Endothelial cell of umbilical vein (primary cell): ENCODE results near the gene ACTN3.

Experiments used
- CTCF ChIP-seq, 2 donors: IDR thresholded peaks; 1 replicate in 1 of 2; 2 replicates in 1 of 2; pipeline ENCODE4 v1.5.1; 2011; ENCODE audit warnings: low read length in 2 of 2, mild to moderate bottlenecking in 2 of 2, moderate library complexity in 2 of 2, control low read depth in 1 of 2, inconsistent platforms in 1 of 2, low read depth in 1 of 2; ENCODE audit not compliant: insufficient read depth in 1 of 2; ENCODE audit errors: extremely low read depth in 1 of 2
- EZH2 ChIP-seq: IDR thresholded peaks from 2 replicates; pipeline ENCODE4 v1.6.1; 2012; ENCODE audit warnings: borderline replicate concordance, low read depth, mild to moderate bottlenecking, moderate library complexity, low read length, inconsistent platforms; ENCODE audit not compliant: severe bottlenecking
- FOS ChIP-seq: IDR thresholded peaks from 2 replicates; pipeline ENCODE4 v1.6.1; 2011; ENCODE audit warnings: mild to moderate bottlenecking, low read length, moderate library complexity, borderline replicate concordance; ENCODE audit not compliant: insufficient read depth
- GATA2 ChIP-seq: IDR thresholded peaks from 2 replicates; pipeline ENCODE4 v1.7.0; 2011; ENCODE audit warnings: low read depth, mild to moderate bottlenecking, moderate library complexity, mixed read lengths, low read length; ENCODE audit not compliant: insufficient read length, insufficient read depth
- JUN ChIP-seq: IDR thresholded peaks from 2 replicates; pipeline ENCODE4 v1.6.1; 2011; ENCODE audit warnings: borderline replicate concordance, low read depth; ENCODE audit not compliant: insufficient read length, insufficient read depth
- MAX ChIP-seq: IDR thresholded peaks from 2 replicates; pipeline ENCODE4 v1.6.1; 2011; ENCODE audit not compliant: insufficient read depth, insufficient read length
- MYC ChIP-seq: IDR thresholded peaks from one replicate; pipeline ENCODE4 v1.6.1; 2011; ENCODE audit warnings: mild to moderate bottlenecking, low read depth, low read length
- POLR2A ChIP-seq: IDR thresholded peaks from 2 replicates; pipeline ENCODE4 v1.6.1; 2012; ENCODE audit warnings: low read depth, mild to moderate bottlenecking, control low read depth, low read length
- POLR2AphosphoS5 ChIP-seq: IDR thresholded peaks from 2 replicates; pipeline ENCODE4 v1.6.1; 2012; ENCODE audit warnings: low read depth, mild to moderate bottlenecking, control low read depth, low read length, moderate library complexity; ENCODE audit not compliant: insufficient read depth

GRCh38 chr11:66562275-66562674, 15.6 kb downstream of the ACTN3 start:
- no peak for TF ChIP-seq CTCF (IDR thresholded peaks at IDR 0.05; ENCODE audit: extremely low read depth in 1 of 2, insufficient read depth in 1 of 2, low read depth in 1 of 2, low read length in 2 of 2)
- TF ChIP-seq GATA2, result no peak
- no peak for TF ChIP-seq POLR2A
- TF ChIP-seq MAX, result no peak
- no peak for TF ChIP-seq EZH2
- TF ChIP-seq FOS, result no peak
- TF ChIP-seq POLR2AphosphoS5, result no peak
- TF ChIP-seq MYC, result no peak
- no peak for TF ChIP-seq JUN
